ENCODE data around the gene AGBL1. TPM values are rescaled to one million over a fixed set of nuclear protein-coding genes. Genes with fewer than 3 reads are reported as not detected.
A peak's percentile ranks its signal among the peaks of the same experiment; 100 is the strongest.

AGBL1 gene
- total and polyA plus RNA-seq, 4 donors: not detected

- peaks cover 0 to 12% (median 1%) of the 10 kb centered on the region in 4 donors for H3K27me3 ChIP-seq (ENCODE audit: control insufficient read depth in 4 of 4, insufficient read depth in 4 of 4, low read length in 3 of 4)
- no peaks in the 10 kb centered on the region for H3K36me3 ChIP-seq (ENCODE audit: control insufficient read depth in 4 of 4, insufficient read depth in 3 of 4, low read depth in 1 of 4, low read length in 3 of 4)
- no peak overlapping the region for H3K27ac ChIP-seq (ENCODE audit: low read depth in 1 of 2, low read length in 2 of 2)
- no peaks in the 10 kb centered on the region for H3K4me1 ChIP-seq (ENCODE audit: control insufficient read depth in 4 of 4, insufficient read depth in 4 of 4, low read length in 3 of 4)
- no peak overlapping the region for H3K4me3 ChIP-seq (ENCODE audit: low read depth in 1 of 3, low read length in 3 of 3)
- 30% methylated on average over 6 of the region's 6 CpGs for WGBS
- TF ChIP-seq ZBTB33 (IDR thresholded peaks at IDR 0.05) (no peak), CTCF (IDR thresholded peaks at IDR 0.05; ENCODE audit: low read depth, low read length, missing input control) (no peak), NR2F2 (IDR thresholded peaks at IDR 0.05) (no peak), RAD21 (IDR thresholded peaks at IDR 0.05) (no peak), EGR1 (IDR thresholded peaks at IDR 0.05; ENCODE audit: low read depth in 2 of 2) (no peak), HNF4A (conservative IDR thresholded peaks at IDR 0.05) (no peak), TAF1 (conservative IDR thresholded peaks at IDR 0.05) (no peak)
- H3K9me3 ChIP-seq (ENCODE audit: control insufficient read depth in 4 of 4, low read length in 3 of 4): no peaks in the 10 kb centered on the region
- no peak for DNase-seq (ENCODE audit: low spot score)
- no peak overlapping the region for H3K9ac ChIP-seq (ENCODE audit: low read depth in 1 of 2, low read length in 2 of 2)
Observed at GRCh38 chr15:86229936-86230335, 150.3 kb downstream of the AGBL1 start.

- DNase-seq (ENCODE audit: low spot score): no peak
- WGBS: 5% methylated on average over 19 of the region's 19 CpGs
- Histone ChIP-seq H3K4me3 (ENCODE audit: low read depth in 1 of 3, low read length in 3 of 3) (no peak overlapping the region), H3K4me1 (ENCODE audit: control insufficient read depth in 4 of 4, insufficient read depth in 4 of 4, low read length in 3 of 4) (no peaks in the 10 kb centered on the region), H3K36me3 (ENCODE audit: control insufficient read depth in 4 of 4, insufficient read depth in 3 of 4, low read depth in 1 of 4, low read length in 3 of 4) (no peaks in the 10 kb centered on the region), H3K27ac (ENCODE audit: low read depth in 1 of 2, low read length in 2 of 2) (no peak overlapping the region), H3K9me3 (ENCODE audit: control insufficient read depth in 4 of 4, low read length in 3 of 4) (no peaks in the 10 kb centered on the region), H3K9ac (ENCODE audit: low read depth in 1 of 2, low read length in 2 of 2) (no peak overlapping the region), H3K27me3 (ENCODE audit: control insufficient read depth in 4 of 4, insufficient read depth in 4 of 4, low read length in 3 of 4) (peaks cover 0 to 15% (median 4%) of the 10 kb centered on the region in 4 donors)
- peak; percentile 31 for TF ChIP-seq CTCF (IDR thresholded peaks at IDR 0.05; ENCODE audit: low read depth, low read length, missing input control)
- TF ChIP-seq RAD21 (IDR thresholded peaks at IDR 0.05): peak; percentile 64 to 71
- no peak for TF ChIP-seq RXRA (IDR thresholded peaks at IDR 0.05)
Observed at GRCh38 chr15:86231864-86232721, 152.4 kb downstream of the AGBL1 start.

- H3K36me3 ChIP-seq (ENCODE audit: control insufficient read depth in 4 of 4, insufficient read depth in 3 of 4, low read depth in 1 of 4, low read length in 3 of 4): no peaks in the 10 kb centered on the region
- peaks cover 0 to 8% (median 4%) of the 10 kb centered on the region in 4 donors for H3K27me3 ChIP-seq (ENCODE audit: control insufficient read depth in 4 of 4, insufficient read depth in 4 of 4, low read length in 3 of 4)
- TF ChIP-seq NR2F2 (IDR thresholded peaks at IDR 0.05): no peak
- no peak for TF ChIP-seq EGR1 (IDR thresholded peaks at IDR 0.05; ENCODE audit: low read depth in 2 of 2)
- no peak for TF ChIP-seq ATF3 (IDR thresholded peaks at IDR 0.05)
- TF ChIP-seq RAD21 (IDR thresholded peaks at IDR 0.05): no peak
- TF ChIP-seq SP1 (IDR thresholded peaks at IDR 0.05): no peak
- TF ChIP-seq HNF4G (IDR thresholded peaks at IDR 0.05): no peak
- DNase-seq (ENCODE audit: low spot score): no peak
- H3K4me3 ChIP-seq (ENCODE audit: low read depth in 1 of 3, low read length in 3 of 3): no peak overlapping the region
- no peaks in the 10 kb centered on the region for H3K9me3 ChIP-seq (ENCODE audit: control insufficient read depth in 4 of 4, low read length in 3 of 4)
- no peak overlapping the region for H3K27ac ChIP-seq (ENCODE audit: low read depth in 1 of 2, low read length in 2 of 2)
- 64% methylated on average over 3 of the region's 3 CpGs for WGBS
- no peaks in the 10 kb centered on the region for H3K4me1 ChIP-seq (ENCODE audit: control insufficient read depth in 4 of 4, insufficient read depth in 4 of 4, low read length in 3 of 4)
- no peak overlapping the region for H3K9ac ChIP-seq (ENCODE audit: low read depth in 1 of 2, low read length in 2 of 2)
Observed at GRCh38 chr15:86235667-86236066, 156.0 kb downstream of the AGBL1 start.
